Measurements from ENCODE around the gene RNF6.

GRCh38 chr13:26222520-26223046, 469 bp upstream of the RNF6 start:
- TF ChIP-seq, protein P1, sequence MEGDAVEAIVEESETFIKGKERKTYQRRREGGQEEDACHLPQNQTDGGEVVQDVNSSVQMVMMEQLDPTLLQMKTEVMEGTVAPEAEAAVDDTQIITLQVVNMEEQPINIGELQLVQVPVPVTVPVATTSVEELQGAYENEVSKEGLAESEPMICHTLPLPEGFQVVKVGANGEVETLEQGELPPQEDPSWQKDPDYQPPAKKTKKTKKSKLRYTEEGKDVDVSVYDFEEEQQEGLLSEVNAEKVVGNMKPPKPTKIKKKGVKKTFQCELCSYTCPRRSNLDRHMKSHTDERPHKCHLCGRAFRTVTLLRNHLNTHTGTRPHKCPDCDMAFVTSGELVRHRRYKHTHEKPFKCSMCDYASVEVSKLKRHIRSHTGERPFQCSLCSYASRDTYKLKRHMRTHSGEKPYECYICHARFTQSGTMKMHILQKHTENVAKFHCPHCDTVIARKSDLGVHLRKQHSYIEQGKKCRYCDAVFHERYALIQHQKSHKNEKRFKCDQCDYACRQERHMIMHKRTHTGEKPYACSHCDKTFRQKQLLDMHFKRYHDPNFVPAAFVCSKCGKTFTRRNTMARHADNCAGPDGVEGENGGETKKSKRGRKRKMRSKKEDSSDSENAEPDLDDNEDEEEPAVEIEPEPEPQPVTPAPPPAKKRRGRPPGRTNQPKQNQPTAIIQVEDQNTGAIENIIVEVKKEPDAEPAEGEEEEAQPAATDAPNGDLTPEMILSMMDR (conservative IDR thresholded peaks at IDR 0.05; ENCODE audit: low read length), result no peak
- no peak for TF ChIP-seq EZH2phosphoT487 (IDR thresholded peaks at IDR 0.05; ENCODE audit: borderline replicate concordance, low read depth, low read length)

Measured in OCI-LY7 (cell line).